ENCODE measurements around the gene ZNF106. TPM values are rescaled to one million over a fixed set of nuclear protein-coding genes. Genes with fewer than 3 reads are reported as not detected.

The ZNF106 gene
- total RNA-seq, 1 donor from 2014 or later = 92.2 TPM

DNA sequence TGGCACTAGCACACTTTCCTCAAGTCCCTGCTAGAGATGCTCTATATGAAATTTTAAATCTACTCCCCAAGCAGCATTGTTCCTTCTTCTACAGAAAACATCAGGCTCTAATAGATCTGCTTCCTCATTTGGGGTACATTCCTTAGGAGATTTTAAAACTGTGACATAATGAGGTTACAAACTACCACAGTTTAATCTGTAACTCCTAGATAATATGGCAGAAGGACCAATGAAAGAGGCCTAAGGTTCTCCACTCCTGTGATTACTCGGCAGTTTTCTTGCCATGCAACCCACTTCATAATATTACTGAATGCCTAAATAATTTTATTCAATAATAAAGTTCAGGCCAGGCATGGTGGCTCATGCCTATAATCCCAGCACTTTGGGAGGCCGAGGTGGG, 16.1 kb downstream of the ZNF106 start:
- H3K9me3 ChIP-seq = no peaks in the 10 kb centered on the region
- H3K27me3 ChIP-seq (ENCODE audit: low read depth) = no peaks in the 10 kb centered on the region
- peaks cover 15% of the 10 kb centered on the region for H3K4me1 ChIP-seq
- H3K27ac ChIP-seq = no peak overlapping the region
- peaks cover 4% of the 10 kb centered on the region for H3K36me3 ChIP-seq
- ATAC-seq = no peak
- DNase-seq = no peak
- TF ChIP-seq, protein P1, sequence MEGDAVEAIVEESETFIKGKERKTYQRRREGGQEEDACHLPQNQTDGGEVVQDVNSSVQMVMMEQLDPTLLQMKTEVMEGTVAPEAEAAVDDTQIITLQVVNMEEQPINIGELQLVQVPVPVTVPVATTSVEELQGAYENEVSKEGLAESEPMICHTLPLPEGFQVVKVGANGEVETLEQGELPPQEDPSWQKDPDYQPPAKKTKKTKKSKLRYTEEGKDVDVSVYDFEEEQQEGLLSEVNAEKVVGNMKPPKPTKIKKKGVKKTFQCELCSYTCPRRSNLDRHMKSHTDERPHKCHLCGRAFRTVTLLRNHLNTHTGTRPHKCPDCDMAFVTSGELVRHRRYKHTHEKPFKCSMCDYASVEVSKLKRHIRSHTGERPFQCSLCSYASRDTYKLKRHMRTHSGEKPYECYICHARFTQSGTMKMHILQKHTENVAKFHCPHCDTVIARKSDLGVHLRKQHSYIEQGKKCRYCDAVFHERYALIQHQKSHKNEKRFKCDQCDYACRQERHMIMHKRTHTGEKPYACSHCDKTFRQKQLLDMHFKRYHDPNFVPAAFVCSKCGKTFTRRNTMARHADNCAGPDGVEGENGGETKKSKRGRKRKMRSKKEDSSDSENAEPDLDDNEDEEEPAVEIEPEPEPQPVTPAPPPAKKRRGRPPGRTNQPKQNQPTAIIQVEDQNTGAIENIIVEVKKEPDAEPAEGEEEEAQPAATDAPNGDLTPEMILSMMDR (IDR thresholded peaks at IDR 0.05) = no peak
- intact Hi-C loops (cut with DNase I) = no loop called here
- H3K4me3 ChIP-seq = no peak overlapping the region

DNA sequence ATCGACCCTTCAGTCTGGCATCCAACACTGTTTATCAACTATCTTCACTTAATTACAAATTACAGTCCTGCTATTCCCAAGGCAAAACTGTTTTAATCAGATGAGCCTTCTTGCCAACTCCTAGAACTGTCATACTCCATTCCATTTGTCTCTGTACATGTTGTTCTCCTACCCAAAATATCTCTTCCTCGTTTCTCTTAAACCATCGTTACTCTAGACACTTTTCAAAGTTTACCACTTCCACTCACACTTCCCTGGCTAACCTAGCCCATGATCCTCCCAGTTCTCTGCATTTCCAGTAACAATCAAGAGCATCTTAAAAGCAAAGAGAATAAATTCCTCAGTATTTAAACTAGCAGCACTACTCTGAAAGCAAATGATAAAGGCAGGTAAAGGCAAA, 19.9 kb downstream of the ZNF106 start:
- peaks cover 21% of the 10 kb centered on the region for H3K36me3 ChIP-seq
- H3K9me3 ChIP-seq = no peaks in the 10 kb centered on the region
- TF ChIP-seq, protein P1 (IDR thresholded peaks at IDR 0.05) = no peak
- H3K27me3 ChIP-seq (ENCODE audit: low read depth) = no peaks in the 10 kb centered on the region
- DNase-seq (no peak), ATAC-seq (peak in 1 of 2 donors; percentile 5)
- peaks cover 15% of the 10 kb centered on the region for H3K4me1 ChIP-seq
- H3K4me3 ChIP-seq = no peak overlapping the region
- intact Hi-C loops (cut with DNase I) = no loop called here
- H3K27ac ChIP-seq = peak overlapping the region; percentile 57

DNA sequence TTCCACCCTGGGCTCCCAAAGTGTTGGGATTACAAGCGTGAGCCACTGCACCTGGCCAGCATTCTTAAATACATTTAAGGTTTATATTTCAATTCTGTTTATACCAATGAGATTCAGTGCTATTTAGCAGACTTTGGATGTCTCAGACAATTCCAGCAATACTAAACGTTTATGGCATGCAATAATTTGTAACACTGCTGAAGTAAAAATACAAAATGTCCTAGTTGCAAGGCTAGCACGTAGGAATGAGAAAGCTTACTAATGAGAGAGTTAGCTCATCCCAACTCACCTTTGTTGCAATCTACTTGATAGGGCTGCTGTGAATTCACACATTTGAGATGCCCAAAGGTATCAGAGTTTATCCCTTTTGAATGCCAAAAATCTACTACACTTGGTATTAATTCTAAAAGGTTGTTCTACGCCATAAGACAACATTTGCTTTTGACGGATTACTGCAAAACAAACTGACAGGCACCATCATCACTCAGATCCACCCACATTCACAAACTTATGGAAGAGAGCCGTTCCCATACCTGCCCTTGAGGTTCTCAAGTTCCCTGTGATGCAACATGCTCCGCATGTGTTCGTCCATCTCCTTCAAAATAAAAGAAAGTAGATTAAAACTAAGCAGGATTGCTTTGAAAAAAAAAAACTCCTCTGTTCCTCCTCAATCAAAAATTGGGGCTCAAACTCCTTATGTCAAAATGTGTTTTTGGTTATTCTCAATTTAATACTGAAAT, 25.3 kb downstream of the ZNF106 start:
- Histone ChIP-seq H3K9me3 (no peaks in the 10 kb centered on the region), H3K27ac (no peak overlapping the region), H3K36me3 (peaks cover 52% of the 10 kb centered on the region), H3K27me3 (ENCODE audit: low read depth) (no peaks in the 10 kb centered on the region), H3K4me3 (no peak overlapping the region), H3K4me1 (peaks cover 1% of the 10 kb centered on the region)
- TF ChIP-seq, protein P1 (IDR thresholded peaks at IDR 0.05) = no peak
- ATAC-seq = peak in 1 of 2 donors; percentile 60
- intact Hi-C loops (cut with DNase I) = no loop called here
- DNase-seq = no peak

DNA sequence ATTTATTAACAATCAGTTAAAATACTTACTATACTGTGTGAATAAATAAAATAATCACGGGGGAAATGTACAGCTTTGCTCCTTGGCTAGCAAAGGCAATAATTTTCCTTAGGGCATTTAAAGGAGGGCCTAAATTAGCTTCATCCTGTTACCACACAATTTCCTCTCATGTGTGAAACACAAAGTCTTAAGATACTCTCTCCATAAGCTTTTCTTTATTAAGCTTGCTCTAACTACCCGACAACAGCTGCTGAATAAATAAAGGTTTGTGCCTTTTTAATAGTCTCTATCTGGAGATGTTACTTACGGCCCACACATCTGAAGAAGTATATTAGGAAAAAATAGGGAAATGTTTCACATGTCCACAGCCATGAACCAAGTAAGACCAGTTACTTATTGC, 29.7 kb downstream of the ZNF106 start:
- Histone ChIP-seq H3K36me3 (peaks cover 31% of the 10 kb centered on the region), H3K4me3 (no peak overlapping the region), H3K27ac (no peak overlapping the region), H3K4me1 (peaks cover 17% of the 10 kb centered on the region), H3K27me3 (ENCODE audit: low read depth) (no peaks in the 10 kb centered on the region), H3K9me3 (no peaks in the 10 kb centered on the region)
- intact Hi-C loops (cut with DNase I) = no loop called here
- ATAC-seq = no peak
- no peak for DNase-seq
- TF ChIP-seq, protein P1 (IDR thresholded peaks at IDR 0.05) = no peak

DNA sequence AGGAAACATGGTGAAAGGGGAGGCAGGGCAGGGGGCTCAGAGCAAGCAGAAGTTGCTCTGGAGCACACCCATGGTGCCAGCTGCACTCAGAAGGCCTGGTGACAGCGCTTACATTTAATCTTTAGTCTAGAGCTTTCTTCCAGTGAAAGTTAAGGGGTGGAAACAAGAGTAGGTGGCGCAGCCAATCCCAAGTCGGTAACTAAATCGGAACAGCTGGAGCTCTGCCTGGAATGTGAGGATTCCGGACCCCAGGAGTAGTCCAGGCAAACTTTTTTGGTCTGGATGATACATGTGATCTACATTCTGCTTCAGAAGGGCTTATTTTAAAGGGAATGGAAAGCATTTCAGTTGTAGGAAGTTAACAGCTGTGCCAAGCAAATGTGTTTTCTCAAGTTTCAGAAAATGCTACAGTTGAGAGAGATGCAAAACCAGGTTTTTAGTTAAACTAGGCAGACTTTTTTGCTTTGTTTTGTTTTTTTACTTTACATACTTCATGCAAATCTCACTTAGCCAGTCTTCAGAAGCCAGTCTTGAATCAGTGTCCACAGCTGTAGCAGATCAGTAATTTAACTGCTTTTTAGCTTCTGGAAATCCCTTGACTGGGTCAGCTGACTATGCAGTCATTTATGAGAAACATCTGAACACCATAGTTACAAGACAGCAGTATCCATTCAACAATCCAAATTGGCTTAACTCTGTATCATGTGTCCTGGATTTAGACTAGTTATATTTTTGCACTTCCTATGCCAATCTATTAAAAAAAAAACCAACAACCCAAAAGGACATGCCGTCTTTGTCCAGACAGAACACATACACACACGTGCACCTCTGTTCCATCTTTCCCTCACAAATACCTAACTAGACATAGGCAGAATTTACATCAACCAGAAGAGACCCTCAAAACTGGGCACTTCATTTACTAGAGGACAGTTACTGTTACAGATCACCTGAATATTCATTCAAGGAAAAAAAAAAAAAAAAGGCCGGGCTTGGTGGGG, 33.2 kb downstream of the ZNF106 start:
- intact Hi-C loops (cut with DNase I) = no loop called here
- peak; percentile 53 for DNase-seq
- Histone ChIP-seq H3K4me3 (peak overlapping the region; percentile 41), H3K27me3 (ENCODE audit: low read depth) (no peaks in the 10 kb centered on the region), H3K27ac (peak overlapping the region; percentile 81), H3K4me1 (peaks cover 17% of the 10 kb centered on the region), H3K36me3 (peaks cover 12% of the 10 kb centered on the region), H3K9me3 (no peaks in the 10 kb centered on the region)
- TF ChIP-seq, protein P1 (IDR thresholded peaks at IDR 0.05) = no peak
- ATAC-seq = peak; percentile 89 to 91

All from lower lobe of right lung (tissue), 2 donors.